ENCODE data around the gene LMOD2.
A peak's percentile ranks its signal among the peaks of the same experiment; 100 is the strongest.

Gene LMOD2

DNA sequence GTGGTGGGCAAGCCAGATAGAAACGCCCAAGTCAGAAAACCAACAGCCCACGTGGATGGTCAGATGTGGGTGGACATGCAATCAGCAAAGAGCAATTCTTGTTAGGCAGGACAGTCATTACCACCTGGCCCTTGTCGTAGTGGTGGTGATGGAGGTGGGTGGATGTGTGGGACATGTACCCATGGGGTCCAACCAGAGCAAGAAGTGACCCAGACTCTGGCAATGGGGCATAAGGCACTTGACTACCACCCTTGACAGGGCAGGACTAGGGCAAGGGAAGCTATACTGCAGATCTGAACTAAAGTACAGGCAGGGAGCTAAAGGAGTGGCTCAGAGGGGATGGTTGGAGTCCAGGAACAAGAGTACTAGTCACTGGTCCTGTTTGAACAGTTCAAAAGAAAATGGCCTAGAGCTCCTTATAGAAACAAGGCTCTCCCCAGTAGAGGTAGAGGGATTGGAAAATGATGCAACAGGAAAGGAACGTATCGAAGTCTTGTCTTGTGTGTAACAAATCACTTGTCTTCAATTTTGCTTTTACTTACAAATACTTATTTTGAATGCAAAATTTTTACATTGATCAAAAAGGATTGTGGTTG, 17.6 kb downstream of the LMOD2 start:
- H3K4me3 ChIP-seq, result no peak overlapping the region
- H3K36me3 ChIP-seq (ENCODE audit: insufficient read depth, low read length), result no peaks in the 10 kb centered on the region
- no peak overlapping the region for H3K27ac ChIP-seq
- TF ChIP-seq POLR2AphosphoS5 (IDR thresholded peaks at IDR 0.05; ENCODE audit: borderline replicate concordance, low read depth, low read length), result no peak
- TF ChIP-seq FOXP2 (optimal IDR thresholded peaks at IDR 0.05; ENCODE audit: control extremely low read depth, extremely low read length, insufficient read depth), result no peak
- no peak for TF ChIP-seq EZH2 (IDR thresholded peaks at IDR 0.05)
- H3K9ac ChIP-seq (ENCODE audit: insufficient read length), result no peak overlapping the region
- no peaks in the 10 kb centered on the region for H3K9me3 ChIP-seq (ENCODE audit: low read depth, low read length)
- no peak for DNase-seq (ENCODE audit: low read depth, low spot score)

GRCh38 chr7:123673752-123674398, 18.2 kb downstream of the LMOD2 start:
- no peak for TF ChIP-seq FOXP2 (optimal IDR thresholded peaks at IDR 0.05; ENCODE audit: control extremely low read depth, extremely low read length, insufficient read depth)
- TF ChIP-seq EZH2 (IDR thresholded peaks at IDR 0.05), result no peak
- TF ChIP-seq POLR2AphosphoS5 (IDR thresholded peaks at IDR 0.05; ENCODE audit: borderline replicate concordance, low read depth, low read length), result no peak
- Histone ChIP-seq H3K9me3 (ENCODE audit: low read depth, low read length) (no peaks in the 10 kb centered on the region), H3K36me3 (ENCODE audit: insufficient read depth, low read length) (no peaks in the 10 kb centered on the region), H3K27ac (no peak overlapping the region), H3K4me3 (no peak overlapping the region), H3K9ac (ENCODE audit: insufficient read length) (no peak overlapping the region)
- no peak for DNase-seq (ENCODE audit: low read depth, low spot score)

GRCh38 chr7:123674399-123675180, 18.9 kb downstream of the LMOD2 start:
- DNase-seq (ENCODE audit: low read depth, low spot score), result no peak
- Histone ChIP-seq H3K27ac (peak overlapping the region; percentile 63), H3K4me3 (no peak overlapping the region), H3K9ac (ENCODE audit: insufficient read length) (no peak overlapping the region), H3K9me3 (ENCODE audit: low read depth, low read length) (no peaks in the 10 kb centered on the region), H3K36me3 (ENCODE audit: insufficient read depth, low read length) (0 out of 2 replicates have a peak, but pooled peaks cover 3% of the 10 kb centered on the region)
- TF ChIP-seq POLR2AphosphoS5 (IDR thresholded peaks at IDR 0.05; ENCODE audit: borderline replicate concordance, low read depth, low read length) (no peak), FOXP2 (optimal IDR thresholded peaks at IDR 0.05; ENCODE audit: control extremely low read depth, extremely low read length, insufficient read depth) (no peak), EZH2 (IDR thresholded peaks at IDR 0.05) (no peak)

DNA sequence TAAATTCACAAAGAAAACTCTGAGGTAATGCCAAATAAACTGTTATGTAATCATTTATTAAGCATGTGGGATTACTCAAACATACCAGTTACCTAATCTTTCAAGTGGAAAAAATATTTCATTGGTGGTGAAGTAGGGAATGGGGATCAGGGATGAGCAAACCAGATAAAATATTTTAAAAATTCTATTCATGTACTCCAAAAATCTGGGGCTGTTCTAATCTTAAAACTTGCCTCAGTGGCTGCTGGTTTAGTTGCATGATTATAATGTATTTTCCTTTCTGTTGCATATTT, 19.5 kb downstream of the LMOD2 start:
- TF ChIP-seq POLR2AphosphoS5 (IDR thresholded peaks at IDR 0.05; ENCODE audit: borderline replicate concordance, low read depth, low read length), result no peak
- TF ChIP-seq EZH2 (IDR thresholded peaks at IDR 0.05), result no peak
- no peak for TF ChIP-seq FOXP2 (optimal IDR thresholded peaks at IDR 0.05; ENCODE audit: control extremely low read depth, extremely low read length, insufficient read depth)
- no peak overlapping the region for H3K4me3 ChIP-seq
- 0 out of 2 replicates have a peak, but pooled peaks cover 6% of the 10 kb centered on the region for H3K36me3 ChIP-seq (ENCODE audit: insufficient read depth, low read length)
- H3K9me3 ChIP-seq (ENCODE audit: low read depth, low read length), result no peaks in the 10 kb centered on the region
- H3K9ac ChIP-seq (ENCODE audit: insufficient read length), result no peak overlapping the region
- no peak for DNase-seq (ENCODE audit: low read depth, low spot score)
- peak overlapping the region; percentile 63 for H3K27ac ChIP-seq

- no peak overlapping the region for H3K9ac ChIP-seq (ENCODE audit: insufficient read length)
- no peak for DNase-seq (ENCODE audit: low read depth, low spot score)
- no peaks in the 10 kb centered on the region for H3K9me3 ChIP-seq (ENCODE audit: low read depth, low read length)
- H3K4me3 ChIP-seq, result no peak overlapping the region
- TF ChIP-seq POLR2AphosphoS5 (IDR thresholded peaks at IDR 0.05; ENCODE audit: borderline replicate concordance, low read depth, low read length) (no peak), EZH2 (IDR thresholded peaks at IDR 0.05) (no peak), FOXP2 (optimal IDR thresholded peaks at IDR 0.05; ENCODE audit: control extremely low read depth, extremely low read length, insufficient read depth) (no peak)
- H3K36me3 ChIP-seq (ENCODE audit: insufficient read depth, low read length), result peaks cover 23% of the 10 kb centered on the region
- no peak overlapping the region for H3K27ac ChIP-seq
These were observed 21.5 kb downstream of the LMOD2 start for GRCh38 chr7:123677061-123677715.

DNA sequence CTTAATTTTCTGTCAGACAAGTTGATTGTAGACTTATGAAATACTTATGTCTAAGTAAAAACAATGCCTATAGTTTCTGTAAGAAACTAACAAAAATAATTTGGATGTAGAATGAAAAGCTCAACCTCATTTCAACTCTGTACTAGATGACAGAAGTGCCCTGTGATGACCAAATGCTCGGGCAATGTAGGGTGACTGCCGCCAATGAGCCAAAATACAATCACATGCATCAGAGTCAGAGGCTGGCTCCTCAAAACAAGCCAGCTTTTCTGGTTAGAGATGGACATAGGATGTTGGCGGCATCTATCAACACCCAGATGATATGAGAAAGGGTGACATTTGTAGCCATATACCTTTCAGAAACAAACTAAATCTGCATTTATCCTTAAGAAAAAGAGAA, 23.9 kb downstream of the LMOD2 start:
- H3K27ac ChIP-seq, result no peak overlapping the region
- H3K9me3 ChIP-seq (ENCODE audit: low read depth, low read length), result no peaks in the 10 kb centered on the region
- H3K36me3 ChIP-seq (ENCODE audit: insufficient read depth, low read length), result peaks cover 35% of the 10 kb centered on the region
- TF ChIP-seq EZH2 (IDR thresholded peaks at IDR 0.05) (no peak), FOXP2 (optimal IDR thresholded peaks at IDR 0.05; ENCODE audit: control extremely low read depth, extremely low read length, insufficient read depth) (no peak), POLR2AphosphoS5 (IDR thresholded peaks at IDR 0.05; ENCODE audit: borderline replicate concordance, low read depth, low read length) (no peak)
- H3K9ac ChIP-seq (ENCODE audit: insufficient read length), result no peak overlapping the region
- H3K4me3 ChIP-seq, result no peak overlapping the region
- no peak for DNase-seq (ENCODE audit: low read depth, low spot score)

DNA sequence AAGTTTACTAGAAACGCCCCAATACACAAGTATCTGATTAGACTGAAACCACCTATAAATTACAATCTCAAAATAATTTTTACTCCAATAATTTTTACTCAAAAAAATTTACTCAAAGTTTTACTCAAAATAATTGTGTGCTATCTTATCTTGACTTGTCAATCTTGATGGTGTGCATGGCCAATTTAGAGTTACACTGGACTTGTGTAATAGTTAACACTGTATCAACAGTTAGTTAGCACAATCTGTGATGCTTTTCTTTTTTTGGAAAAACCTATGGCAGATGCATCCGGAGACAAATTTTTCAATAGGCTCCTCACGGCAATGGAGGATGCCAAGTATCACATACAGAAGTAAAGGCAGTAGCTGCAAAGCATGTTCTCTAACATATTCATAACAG, 24.9 kb downstream of the LMOD2 start:
- no peak overlapping the region for H3K4me3 ChIP-seq
- H3K9me3 ChIP-seq (ENCODE audit: low read depth, low read length), result no peaks in the 10 kb centered on the region
- no peak overlapping the region for H3K9ac ChIP-seq (ENCODE audit: insufficient read length)
- peaks cover 39% of the 10 kb centered on the region for H3K36me3 ChIP-seq (ENCODE audit: insufficient read depth, low read length)
- TF ChIP-seq EZH2 (IDR thresholded peaks at IDR 0.05), result no peak
- no peak for TF ChIP-seq POLR2AphosphoS5 (IDR thresholded peaks at IDR 0.05; ENCODE audit: borderline replicate concordance, low read depth, low read length)
- TF ChIP-seq FOXP2 (optimal IDR thresholded peaks at IDR 0.05; ENCODE audit: control extremely low read depth, extremely low read length, insufficient read depth), result no peak
- no peak for DNase-seq (ENCODE audit: low read depth, low spot score)
- H3K27ac ChIP-seq, result no peak overlapping the region

DNA sequence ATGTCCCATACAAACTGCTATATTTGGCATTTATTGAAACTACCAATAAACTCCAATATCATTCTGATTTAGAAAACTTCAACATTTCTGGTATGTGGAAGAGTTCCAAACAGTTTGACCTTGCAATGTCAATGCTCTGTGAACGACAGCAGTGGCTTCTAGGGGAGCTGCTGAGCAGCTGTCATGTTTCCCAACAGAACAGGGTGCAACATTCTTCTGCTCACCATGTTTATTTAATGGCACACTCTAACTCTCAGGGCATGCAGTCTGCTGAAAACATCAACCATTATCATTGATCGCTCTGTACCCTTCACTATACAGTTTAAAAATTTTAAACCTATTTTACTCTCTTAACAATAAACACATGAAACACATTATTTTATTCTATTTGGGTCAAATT, 25.9 kb downstream of the LMOD2 start:
- no peak for TF ChIP-seq POLR2AphosphoS5 (IDR thresholded peaks at IDR 0.05; ENCODE audit: borderline replicate concordance, low read depth, low read length)
- TF ChIP-seq FOXP2 (optimal IDR thresholded peaks at IDR 0.05; ENCODE audit: control extremely low read depth, extremely low read length, insufficient read depth), result no peak
- TF ChIP-seq EZH2 (IDR thresholded peaks at IDR 0.05), result no peak
- Histone ChIP-seq H3K27ac (no peak overlapping the region), H3K4me3 (no peak overlapping the region), H3K9me3 (ENCODE audit: low read depth, low read length) (no peaks in the 10 kb centered on the region), H3K9ac (ENCODE audit: insufficient read length) (no peak overlapping the region), H3K36me3 (ENCODE audit: insufficient read depth, low read length) (peaks cover 39% of the 10 kb centered on the region)
- no peak for DNase-seq (ENCODE audit: low read depth, low spot score)
